Measurements from ENCODE around the gene KPNA5.
"Not testable (repeated sequence)": the region's sequence is repeated elsewhere in the genome, so short reads cannot be mapped to it uniquely, and the experiment has no call there.

KPNA5 gene

DNA sequence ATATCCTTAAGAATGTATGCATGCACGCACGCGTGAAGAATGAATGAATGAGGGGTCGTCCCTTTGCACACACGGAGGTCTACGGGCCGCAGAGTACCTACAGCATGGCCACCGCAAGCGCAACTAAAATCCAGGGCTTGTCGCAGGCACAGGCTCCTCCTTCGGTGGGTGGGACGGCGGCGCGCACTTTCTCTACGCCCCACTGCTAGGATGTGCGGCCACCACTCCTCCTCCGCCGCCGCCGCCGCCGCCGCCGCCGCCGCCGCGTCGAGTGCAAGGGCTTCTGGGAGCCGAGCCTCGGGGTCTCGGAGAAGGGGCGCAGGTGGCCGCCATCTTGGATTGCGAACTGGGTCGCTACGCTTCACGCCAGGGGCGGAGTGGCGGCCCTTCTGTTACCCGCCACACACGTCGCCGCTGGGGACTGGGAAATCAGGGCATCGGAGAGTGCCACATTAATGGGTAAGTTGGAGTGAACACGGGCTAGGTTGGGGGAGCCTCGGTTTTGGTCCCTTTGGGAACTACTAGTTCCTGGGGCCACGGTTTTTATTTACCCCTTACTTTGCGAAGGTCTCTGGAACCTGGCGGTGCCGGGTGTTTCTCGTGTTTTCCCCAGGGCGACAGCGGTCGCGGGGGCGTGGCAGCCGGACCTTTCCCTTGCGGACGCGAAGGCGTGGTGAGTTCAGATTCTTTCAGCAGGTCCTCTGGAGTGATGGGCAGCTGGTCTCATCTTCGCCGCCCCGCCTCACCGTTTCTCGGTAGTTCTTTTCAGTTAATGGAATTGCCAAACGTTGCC is at the start of gene KPNA5:
Gene KPNA5 (plus strand): TSS at position 332 of the 793 bp plus-strand sequence. CDS start 124 bp downstream, at position 456.
- DNase-seq, result peak; percentile 97

DNA sequence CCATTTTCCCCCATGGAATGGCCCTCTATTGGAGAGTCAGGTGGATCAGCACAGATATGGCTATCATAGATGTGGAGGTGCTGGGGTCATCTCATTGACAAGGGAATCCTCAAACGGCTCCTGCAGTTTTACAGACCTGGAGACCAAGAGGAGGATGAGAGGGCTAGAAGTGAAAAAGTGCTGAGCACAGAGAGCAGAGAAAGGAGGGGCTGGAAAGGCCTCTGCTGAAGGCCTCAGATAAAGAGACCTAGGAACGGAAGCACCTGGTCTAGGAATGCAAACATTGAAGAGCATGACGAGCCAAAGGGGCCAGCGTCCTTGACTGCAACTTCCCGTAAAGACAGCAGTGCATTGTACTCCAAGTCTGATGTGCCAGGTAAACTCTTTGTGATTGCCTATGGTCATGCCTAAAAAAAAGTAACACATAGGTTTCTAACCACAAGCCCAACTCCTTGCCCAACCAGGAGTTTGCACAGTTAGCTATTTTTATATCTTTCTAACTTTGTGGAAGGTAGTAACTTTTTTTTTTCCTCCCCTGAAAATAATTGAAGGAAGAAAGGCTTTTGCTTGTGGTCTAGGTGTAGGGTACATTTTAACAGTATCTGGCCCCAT is 49.5 kb upstream of the KPNA5 start:
- no peak for DNase-seq

DNA sequence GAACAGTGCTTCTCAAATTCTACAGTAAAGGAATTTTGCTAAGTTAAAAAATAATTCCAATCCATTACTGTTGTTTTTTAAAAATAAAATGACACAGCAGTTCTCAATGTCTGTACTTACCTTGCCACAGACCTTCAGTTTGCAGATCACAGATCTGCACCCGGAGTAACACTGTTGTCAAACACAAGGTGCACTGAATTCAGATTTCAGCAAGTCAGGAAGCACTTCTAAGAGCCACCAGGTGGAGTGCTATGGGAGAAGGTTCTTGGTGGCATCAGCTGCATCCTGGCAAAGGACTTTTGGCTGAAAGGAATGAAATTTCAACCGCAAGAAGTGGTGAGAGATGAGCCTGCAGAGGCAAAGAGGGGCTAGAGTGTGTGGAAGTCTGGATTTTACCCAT is 47.3 kb upstream of the KPNA5 start:
- no peak for DNase-seq

DNA sequence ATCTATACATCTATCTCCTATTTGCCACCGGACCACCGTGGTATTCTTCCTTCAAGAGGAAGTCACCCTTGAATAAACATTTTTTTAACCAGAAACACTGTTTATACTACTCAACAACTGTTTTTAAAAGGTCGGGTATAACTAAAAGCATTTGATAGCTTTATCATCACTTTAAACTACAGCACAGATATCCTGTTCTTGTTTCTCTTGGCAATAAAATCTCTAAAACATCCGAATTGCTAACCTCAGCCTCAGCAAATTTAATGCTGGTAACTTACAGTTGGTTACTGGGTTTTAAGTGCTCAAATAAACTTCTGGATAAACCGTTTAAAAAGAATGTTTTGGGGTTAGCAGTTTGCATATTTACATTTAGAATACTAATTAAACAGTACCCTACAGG is 32.9 kb upstream of the KPNA5 start:
- no peak for DNase-seq

DNA sequence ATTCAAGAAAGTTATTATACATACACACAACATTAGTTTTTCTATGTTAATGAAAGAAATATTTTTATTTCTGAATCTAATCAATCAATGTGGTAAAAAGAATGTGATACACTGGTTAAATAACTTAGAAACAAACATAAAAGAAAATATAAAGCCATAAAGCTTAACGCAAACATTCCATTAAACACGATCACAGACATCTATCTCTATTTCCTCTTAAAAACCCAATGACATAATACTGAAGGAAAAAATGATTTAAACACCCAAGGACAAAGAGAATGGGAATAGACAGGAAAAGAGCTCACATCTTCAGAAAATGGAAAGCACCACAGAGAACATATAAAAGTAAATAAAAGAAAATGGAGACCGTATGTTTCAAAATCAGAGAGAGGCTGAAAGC is 31.9 kb upstream of the KPNA5 start:
- no peak for DNase-seq

DNA sequence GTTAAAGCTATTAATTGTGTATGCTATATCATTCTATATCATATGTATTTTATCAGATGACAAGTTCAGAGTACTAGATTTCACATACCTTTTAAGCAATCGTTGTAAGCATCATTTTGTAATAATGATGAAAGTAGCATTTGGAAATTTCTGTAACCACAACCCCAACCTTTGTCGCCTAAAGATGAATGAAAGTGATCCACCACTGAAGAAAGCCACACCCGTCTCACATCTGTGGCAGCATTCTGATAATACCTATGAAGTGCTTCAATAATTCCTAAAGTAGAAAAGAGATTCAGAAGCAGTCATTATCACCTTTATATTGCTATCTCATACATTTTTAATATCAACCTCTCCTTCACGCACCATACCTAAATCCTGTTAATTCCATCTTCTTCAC is 29.1 kb upstream of the KPNA5 start:
- DNase-seq, result no peak

DNA sequence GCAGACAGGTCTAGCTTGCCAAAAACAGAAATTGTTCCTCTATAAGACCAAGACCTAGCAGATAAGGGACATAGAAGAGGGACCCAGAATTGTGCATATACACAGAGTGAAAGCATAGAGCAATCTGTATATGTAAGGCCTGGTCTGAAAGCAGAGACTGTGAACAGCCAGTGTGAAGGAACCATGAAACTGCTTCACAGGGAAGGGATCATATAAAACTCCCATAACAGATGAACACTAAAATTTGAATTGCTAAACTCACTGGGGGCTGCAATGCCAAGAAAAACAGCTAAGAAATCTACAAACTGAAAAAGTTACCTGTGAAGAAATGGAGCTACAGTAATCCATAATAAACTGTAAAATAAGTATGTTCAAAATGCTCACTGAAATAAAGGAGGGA is 19.4 kb upstream of the KPNA5 start:
- no peak for DNase-seq

DNA sequence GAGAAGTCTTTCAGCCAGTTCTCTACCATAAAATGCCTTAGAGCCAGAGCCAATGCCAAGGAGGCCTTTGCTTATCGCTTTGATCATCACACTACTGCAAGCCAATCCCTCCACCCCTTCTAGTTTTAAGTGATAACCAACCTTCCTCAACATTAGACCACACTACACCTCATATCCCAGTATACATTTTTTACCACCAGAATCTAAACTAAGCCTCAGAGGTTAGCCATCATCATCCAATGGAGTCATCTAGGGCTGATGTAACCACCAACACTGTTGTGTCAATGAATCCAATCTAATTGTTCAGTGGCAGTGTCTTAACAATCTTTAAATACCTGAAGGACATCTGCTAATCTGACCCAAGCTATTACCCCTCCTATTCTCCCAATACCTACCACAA is 18.8 kb upstream of the KPNA5 start:
- DNase-seq, result no peak

DNA sequence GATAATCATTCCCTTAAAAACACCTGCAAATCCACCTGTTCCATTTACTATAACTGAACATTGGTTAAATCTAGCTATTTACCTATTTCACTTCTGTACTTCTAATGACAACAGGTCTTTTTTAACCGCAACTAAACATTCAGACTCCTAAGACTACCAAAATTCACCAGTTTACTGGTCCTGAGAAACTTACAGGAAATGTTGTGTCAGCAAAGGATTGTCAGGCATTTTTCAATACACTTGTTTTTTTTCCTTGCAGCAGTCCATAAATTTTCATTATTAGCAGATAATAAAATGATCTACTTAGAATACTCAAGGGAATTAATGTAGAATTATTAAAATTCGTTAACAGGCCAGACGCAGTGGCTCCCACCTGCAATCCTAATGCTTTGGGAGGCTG is 17.7 kb upstream of the KPNA5 start:
- no peak for DNase-seq

DNA sequence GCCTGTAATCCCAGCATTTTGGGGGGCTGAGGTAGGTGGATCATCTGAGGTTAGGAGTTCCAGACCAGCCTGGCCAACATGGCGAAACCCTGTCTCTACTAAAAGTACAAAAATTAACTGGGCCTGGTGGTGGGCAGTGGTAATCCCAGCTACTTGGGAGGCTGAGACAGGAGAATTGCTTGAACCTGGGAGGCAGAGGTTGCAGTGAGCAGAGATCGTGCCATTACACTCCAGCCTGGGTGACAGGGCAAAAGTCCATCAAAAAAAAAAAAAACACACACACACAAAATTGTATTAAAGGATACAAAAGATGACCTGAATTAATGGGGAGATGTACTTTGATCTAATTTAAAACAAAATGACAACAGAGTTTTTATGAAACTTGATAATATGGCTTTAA is 16.8 kb upstream of the KPNA5 start:
- DNase-seq, result not testable (repeated sequence)

DNA sequence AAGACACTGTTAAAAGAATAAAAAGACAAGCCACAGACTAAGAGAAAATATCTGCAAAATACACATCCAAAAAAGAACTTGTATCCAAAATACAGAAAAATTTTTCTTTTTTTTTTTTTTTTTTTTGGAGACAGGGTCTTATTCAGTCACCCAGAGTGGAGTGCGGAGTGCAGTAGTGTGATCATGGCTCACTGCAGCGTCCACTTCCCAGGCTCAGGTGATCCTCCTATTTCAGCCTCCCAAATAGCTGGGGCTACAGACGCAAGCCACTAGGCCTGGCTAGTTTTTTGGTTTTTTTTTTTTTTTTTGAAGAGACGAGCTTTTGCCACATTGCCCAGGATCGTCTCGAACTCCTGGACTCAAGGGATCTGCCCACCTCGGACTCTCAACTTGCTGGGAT is 15.5 kb upstream of the KPNA5 start:
- no peak for DNase-seq

DNA sequence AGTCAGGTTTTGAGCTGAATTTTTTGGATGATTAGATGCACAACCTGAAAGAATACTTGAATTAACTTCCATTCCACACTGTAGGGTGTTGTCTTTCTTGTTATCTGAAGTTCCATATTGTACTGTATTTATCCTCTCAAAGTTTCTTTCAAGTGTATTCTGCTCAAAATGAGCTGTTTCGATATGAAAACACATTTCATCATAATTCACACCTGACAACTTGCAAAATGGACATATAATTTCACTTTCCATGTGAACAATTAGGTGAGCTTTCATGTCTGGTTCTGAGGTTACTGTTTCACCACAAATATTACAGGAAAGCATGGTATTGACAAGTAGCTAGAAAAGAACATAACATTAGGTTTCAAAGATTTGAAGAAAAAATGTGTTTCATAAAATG is 14.1 kb upstream of the KPNA5 start:
- DNase-seq, result no peak

DNA sequence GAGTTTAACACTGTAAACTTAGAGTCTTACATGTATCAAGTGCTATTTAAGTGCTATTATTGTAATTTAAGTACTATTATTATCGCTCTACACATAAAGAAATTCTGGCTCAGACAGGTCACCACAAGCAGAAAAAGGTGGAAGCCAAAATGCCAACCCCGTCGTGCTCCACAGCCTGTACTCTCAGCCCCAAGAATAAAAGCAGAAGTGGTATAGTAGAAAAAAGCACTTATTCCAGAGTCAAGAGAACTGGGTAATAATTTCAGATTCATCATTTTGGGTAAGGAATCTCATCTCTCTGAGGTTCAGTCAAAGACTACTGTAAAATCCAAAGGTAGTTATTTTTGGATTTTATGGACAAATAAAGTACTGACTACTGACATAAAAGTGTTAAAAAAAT is 13.4 kb upstream of the KPNA5 start:
- DNase-seq, result no peak

DNA sequence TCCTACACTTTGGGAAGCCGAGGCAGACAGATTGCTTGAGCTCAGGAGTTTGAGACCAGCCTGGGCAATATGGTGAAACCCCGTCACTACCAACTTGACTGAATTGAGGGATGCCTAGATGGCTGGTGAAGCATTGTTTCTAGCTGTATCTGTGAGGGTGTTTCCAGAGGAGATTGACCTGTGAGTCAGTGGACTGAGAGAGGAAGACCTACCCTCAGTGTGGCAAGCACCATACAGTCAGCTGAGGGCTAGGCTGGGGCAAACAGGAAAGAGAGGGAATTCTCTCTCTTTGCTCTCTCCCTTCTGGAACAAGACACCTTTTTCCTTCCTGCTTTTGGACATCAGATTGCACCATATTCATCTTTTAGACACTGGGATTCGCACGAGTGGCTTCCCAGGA is 8.7 kb upstream of the KPNA5 start:
- no peak for DNase-seq

DNA sequence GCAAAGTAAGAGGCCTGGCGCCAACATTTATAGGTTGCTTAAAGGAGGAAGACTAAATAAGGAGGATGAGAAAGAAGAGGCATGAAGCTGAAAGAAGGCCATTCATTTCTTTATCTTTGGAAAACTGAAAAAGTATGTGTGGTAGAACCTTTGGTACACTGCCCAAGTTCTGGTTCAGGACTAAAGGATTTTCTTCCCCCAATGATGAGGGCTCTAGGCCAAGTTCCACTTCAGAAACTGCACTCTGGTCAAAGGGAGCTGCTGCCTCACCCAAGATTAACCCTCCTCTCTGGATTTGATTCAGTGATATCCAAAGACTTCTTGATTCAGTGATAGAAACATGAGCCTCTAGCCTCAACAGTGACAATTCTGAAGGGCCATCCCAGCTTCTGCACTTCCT is 5.0 kb upstream of the KPNA5 start:
- DNase-seq, result no peak

DNA sequence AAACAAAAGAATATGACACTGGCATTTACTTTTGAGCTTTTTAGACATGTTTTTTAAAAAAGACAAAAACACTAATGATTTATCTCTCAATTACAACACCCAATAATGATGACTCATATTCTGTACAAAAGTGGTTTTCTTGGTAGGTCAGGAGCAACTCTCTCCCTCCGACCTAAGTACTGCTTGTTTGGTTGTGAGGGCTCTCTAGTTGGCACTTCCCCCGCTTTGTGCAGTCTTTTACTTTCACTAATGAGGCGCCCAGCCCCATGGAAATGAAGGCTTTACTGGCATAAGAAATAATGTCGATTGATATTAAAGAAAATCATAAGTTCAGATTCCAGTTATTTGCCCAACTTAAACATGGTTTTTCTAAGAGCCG is 1.3 kb downstream of the KPNA5 start:
- no peak for DNase-seq

DNA sequence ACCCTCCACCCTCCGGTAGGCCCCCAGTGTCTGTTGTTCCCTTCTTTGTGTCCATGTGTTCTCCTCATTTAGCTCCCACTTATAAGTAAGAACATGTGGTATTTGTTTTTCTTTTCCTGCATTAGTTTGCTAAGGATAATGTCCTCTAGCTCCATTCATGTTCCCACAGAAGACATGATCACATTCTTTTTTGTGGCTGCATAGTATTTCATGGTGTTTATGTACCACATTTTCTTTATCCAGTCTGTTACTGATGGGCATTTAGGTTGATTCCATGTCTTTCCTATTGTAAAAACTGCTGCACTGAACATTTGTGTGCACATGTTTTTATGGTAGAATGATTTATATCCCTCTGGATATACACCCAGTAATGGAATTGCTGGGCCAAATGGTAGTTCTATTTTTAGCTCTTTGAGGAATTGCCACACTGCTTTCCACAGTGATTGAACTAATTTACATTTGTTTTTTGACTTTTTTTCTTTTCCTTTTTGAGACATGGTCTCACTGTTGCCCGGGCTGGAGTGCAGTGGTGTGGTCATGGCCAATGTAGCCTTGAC is 4.5 kb downstream of the KPNA5 start:
- DNase-seq, result no peak

DNA sequence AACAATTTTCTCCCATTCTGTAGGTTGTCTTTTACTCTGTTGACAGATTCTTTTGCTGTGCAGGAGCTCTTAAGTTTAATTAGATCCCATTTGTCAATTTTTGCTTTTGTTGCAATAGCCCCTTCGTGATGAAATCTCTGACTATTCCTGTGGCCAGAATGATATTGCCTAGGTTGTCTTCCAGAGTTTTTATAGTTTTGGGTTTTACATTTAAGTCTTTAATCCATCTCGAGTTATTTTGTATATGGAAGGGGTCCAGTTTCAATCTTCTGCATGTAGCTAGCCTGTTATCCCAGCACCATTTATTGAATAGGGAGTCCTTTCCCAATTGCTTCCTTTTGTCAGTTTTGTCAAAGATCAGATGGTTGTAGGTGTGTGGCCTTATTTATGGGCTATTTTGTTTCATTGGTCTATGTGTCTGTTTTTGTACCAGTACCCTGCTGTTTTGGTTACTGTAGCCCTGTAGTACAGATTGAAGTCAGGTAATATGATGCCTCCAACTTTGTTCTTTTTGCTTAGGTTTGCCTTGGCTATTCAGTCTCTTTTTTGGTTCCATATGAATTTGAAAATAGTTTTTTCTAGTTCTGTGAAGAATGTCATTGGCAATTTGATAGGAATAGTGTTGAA is 5.6 kb downstream of the KPNA5 start:
- DNase-seq, result not testable (repeated sequence)

DNA sequence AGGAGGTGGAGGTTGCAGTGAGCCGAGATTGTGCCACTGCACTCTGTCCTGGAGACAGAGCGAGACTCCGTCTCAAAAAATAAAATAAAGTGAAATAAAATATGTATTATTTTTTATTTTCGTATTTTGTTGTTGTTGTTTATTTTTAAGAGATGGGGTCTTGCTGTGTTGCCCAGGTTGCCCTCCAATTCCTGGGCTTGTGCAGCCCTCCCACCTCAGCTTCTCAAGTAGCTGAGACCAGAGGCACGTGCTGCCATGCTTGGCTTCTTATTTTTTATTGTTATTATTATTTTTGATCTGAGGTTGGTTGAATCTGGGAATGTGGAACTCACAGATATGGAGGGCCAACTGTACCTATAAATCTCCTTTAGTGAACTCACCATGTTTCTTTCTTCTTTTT is 10.1 kb downstream of the KPNA5 start:
- no peak for DNase-seq

DNA sequence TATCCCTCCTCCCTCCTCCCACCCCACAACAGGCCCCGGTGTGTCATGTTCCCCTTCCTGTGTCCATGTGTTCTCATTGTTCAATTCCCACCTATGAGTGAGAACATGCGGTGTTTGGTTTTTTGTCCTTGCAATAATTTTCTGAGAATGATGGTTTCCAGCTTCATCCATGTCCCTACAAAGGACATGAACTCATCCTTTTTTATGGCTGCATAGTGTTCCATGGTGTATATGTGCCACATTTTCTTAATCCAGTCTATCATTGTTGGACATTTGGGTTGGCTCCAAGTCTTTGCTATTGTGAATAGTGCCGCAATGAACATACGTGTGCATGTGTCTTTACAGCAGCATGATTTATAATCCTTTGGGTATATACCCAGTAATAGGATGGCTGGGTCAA is 11.9 kb downstream of the KPNA5 start:
- DNase-seq, result not testable (repeated sequence)

DNA sequence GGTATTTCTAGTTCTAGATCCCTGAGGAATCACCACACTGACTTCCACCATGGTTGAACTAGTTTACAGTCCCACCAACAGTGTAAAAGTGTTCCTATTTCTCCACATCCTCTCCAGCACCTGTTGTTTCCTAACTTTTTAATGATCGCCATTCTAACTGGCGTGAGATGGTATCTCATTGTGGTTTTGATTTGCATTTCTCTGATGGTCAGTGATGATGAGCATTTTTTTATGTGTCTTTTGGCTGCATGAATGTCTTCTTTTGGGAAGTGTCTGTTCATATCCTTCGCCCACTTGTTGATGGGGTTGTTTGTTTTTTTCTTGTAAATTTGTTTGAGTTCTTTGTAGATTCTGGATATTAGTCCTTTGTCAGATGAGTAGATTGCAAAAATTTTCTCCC is 12.3 kb downstream of the KPNA5 start:
- not testable (repeated sequence) for DNase-seq

DNA sequence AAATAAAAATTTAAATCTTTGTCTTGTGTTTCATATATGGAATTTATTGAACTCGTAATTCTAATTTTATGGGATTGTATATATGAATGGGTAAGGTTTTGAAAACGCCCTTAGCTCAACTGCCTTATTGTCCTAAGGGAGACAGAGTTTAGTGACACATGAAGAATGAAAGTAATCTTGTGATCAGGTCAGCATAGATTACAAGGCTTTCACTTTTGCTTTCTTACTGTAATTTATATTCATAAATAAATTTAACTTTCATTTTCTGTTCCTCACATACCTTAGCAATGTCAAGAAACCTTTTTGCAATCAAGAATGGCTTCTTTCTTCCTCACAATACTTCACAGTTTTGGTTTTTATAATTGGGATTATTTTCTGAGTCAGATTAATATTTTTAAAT is 14.4 kb downstream of the KPNA5 start:
- DNase-seq, result no peak

DNA sequence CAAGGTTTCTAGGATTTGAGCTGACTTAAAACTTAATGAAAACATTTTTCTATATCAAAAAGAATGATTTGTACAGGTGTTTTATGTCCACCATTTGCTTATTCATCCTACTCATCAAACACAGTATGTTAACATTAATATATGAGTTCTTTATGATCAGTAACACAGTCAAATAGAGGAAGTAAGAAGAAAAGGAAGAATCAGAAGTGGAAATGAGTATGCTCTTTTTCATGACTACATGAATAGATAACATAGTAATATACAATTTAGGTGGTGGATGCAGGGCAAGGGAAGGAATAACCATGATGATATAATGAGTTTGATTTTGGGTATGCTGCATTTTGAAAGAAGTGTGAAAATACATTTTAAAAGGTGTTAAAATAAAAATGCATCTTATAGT is 16.5 kb downstream of the KPNA5 start:
- DNase-seq, result no peak

DNA sequence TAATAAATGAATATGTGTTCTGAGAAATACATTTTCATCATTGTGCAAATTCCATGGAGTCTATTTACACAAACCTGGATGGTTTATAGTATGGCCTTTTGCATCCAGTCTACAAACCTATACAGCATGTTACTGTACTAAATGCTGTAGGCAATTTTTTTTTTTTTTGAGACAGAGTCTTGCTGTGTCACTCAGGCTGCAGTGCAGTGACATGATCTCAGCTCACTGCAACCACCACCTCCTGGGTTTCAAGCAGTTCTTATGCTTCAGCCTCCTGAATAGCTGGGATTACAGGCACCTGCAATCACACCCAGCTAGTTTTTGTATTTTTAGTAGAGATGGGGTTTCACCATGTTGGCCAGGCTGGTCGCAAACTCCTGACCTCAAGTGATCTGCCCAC is 22.9 kb downstream of the KPNA5 start:
- not testable (repeated sequence) for DNase-seq
